ENCODE results near the gene OR52B4. TPM values are rescaled to one million over a fixed set of nuclear protein-coding genes. Genes with fewer than 3 reads are reported as not detected.
"Not testable (repeated sequence)": the region's sequence is repeated elsewhere in the genome, so short reads cannot be mapped to it uniquely, and the experiment has no call there.

Gene OR52B4
- total RNA-seq (2022), result not detected in 2 replicates
- Bru-seq, nascent RNA, result not detected
- not detected for BruChase-seq, experiment 1, labeled RNA remaining after a 2-hour chase
- not detected for BruChase-seq, experiment 2, labeled RNA remaining after a 6-hour chase
- long read RNA-seq, result 0 reads

- Mint-ChIP-seq H3K36me3 (ENCODE audit: insufficient read depth, unreplicated experiment) (no peaks in the 10 kb centered on the region), H3K9me3 (ENCODE audit: unreplicated experiment) (no peaks in the 10 kb centered on the region), H3K27ac (ENCODE audit: unreplicated experiment) (no peak within 1 kb of the TSS), H3K27me3 (ENCODE audit: insufficient read depth, unreplicated experiment) (peaks cover 6% of the 10 kb centered on the region), H3K4me3 (ENCODE audit: unreplicated experiment) (no peak within 1 kb of the TSS), H3K4me1 (ENCODE audit: low read depth, unreplicated experiment) (no peaks in the 10 kb centered on the region)
- H3K4me3 ChIP-seq (ENCODE audit: low read depth, low read length), result no peak within 1 kb of the TSS
- no peaks in the 10 kb centered on the region for H3K36me3 ChIP-seq (ENCODE audit: control insufficient read depth, insufficient read depth, low read length)
- no peak for DNase-seq
- ChIA-PET POLR2A (no interaction called here), CTCF (no interaction called here)
- TF ChIP-seq CTCF (IDR thresholded peaks at IDR 0.05; ENCODE audit: insufficient read depth in 1 of 2, low read depth in 1 of 2, low read length in 1 of 2, severe bottlenecking in 1 of 2, unreplicated experiment in 1 of 2), result no peak
- BruUV-seq (replicated peaks), result no TSS peak
- no peaks in the 10 kb centered on the region for H3K27me3 ChIP-seq (replicated peaks; ENCODE audit: control insufficient read depth, insufficient read depth, low read length)
- no peaks in the 10 kb centered on the region for H3K9me3 ChIP-seq
- no peaks in the 10 kb centered on the region for H3K4me1 ChIP-seq
- intact Hi-C loops (cut with micrococcal nuclease; ENCODE audit: unreplicated experiment), result no loop called here
Observed at GRCh38 chr11:4368286-4368685, at the start of gene OR52B4. TSS of gene OR52B4 (minus strand) at chr11:4368386. CDS start at chr11:4368295, 91 bp downstream.

GRCh38 chr11:4416816-4417215 is 48.6 kb upstream of the OR52B4 start:
- Histone ChIP-seq H3K4me1 (no peaks in the 10 kb centered on the region), H3K27me3 (replicated peaks; ENCODE audit: control insufficient read depth, insufficient read depth, low read length) (no peaks in the 10 kb centered on the region), H3K9me3 (no peaks in the 10 kb centered on the region), H3K36me3 (ENCODE audit: control insufficient read depth, insufficient read depth, low read length) (no peaks in the 10 kb centered on the region), H3K4me3 (ENCODE audit: low read depth, low read length) (no peak overlapping the region)
- Mint-ChIP-seq H3K4me3 (ENCODE audit: unreplicated experiment) (no peak overlapping the region), H3K36me3 (ENCODE audit: insufficient read depth, unreplicated experiment) (no peaks in the 10 kb centered on the region), H3K4me1 (ENCODE audit: low read depth, unreplicated experiment) (peaks cover 6% of the 10 kb centered on the region), H3K27me3 (ENCODE audit: insufficient read depth, unreplicated experiment) (peaks cover 11% of the 10 kb centered on the region), H3K9me3 (ENCODE audit: unreplicated experiment) (no peaks in the 10 kb centered on the region), H3K27ac (ENCODE audit: unreplicated experiment) (no peak overlapping the region)
- no peak for DNase-seq
- no TSS peak for BruUV-seq (replicated peaks)
- TF ChIP-seq CTCF (IDR thresholded peaks at IDR 0.05; ENCODE audit: insufficient read depth in 1 of 2, low read depth in 1 of 2, low read length in 1 of 2, severe bottlenecking in 1 of 2, unreplicated experiment in 1 of 2), result no peak
- CTCF ChIA-PET, result no interaction called here
- intact Hi-C loops (cut with micrococcal nuclease; ENCODE audit: unreplicated experiment), result no loop called here
- POLR2A ChIA-PET, result no interaction called here

GRCh38 chr11:4416306-4416705 is 48.1 kb upstream of the OR52B4 start:
- Histone ChIP-seq H3K27me3 (replicated peaks; ENCODE audit: control insufficient read depth, insufficient read depth, low read length) (no peaks in the 10 kb centered on the region), H3K9me3 (no peaks in the 10 kb centered on the region), H3K36me3 (ENCODE audit: control insufficient read depth, insufficient read depth, low read length) (no peaks in the 10 kb centered on the region), H3K4me3 (ENCODE audit: low read depth, low read length) (no peak overlapping the region), H3K4me1 (no peaks in the 10 kb centered on the region)
- H3K4me1 Mint-ChIP-seq (ENCODE audit: low read depth, unreplicated experiment), result peaks cover 6% of the 10 kb centered on the region
- no peak for TF ChIP-seq CTCF (IDR thresholded peaks at IDR 0.05; ENCODE audit: insufficient read depth in 1 of 2, low read depth in 1 of 2, low read length in 1 of 2, severe bottlenecking in 1 of 2, unreplicated experiment in 1 of 2)
- H3K27me3 Mint-ChIP-seq (ENCODE audit: insufficient read depth, unreplicated experiment), result peaks cover 11% of the 10 kb centered on the region
- CTCF ChIA-PET, result no interaction called here
- H3K27ac Mint-ChIP-seq (ENCODE audit: unreplicated experiment), result no peak overlapping the region
- intact Hi-C loops (cut with micrococcal nuclease; ENCODE audit: unreplicated experiment), result no loop called here
- no peaks in the 10 kb centered on the region for H3K9me3 Mint-ChIP-seq (ENCODE audit: unreplicated experiment)
- no peak for DNase-seq
- no TSS peak for BruUV-seq (replicated peaks)
- POLR2A ChIA-PET, result no interaction called here
- no peak overlapping the region for H3K4me3 Mint-ChIP-seq (ENCODE audit: unreplicated experiment)
- H3K36me3 Mint-ChIP-seq (ENCODE audit: insufficient read depth, unreplicated experiment), result no peaks in the 10 kb centered on the region

GRCh38 chr11:4406206-4406605 is 38.0 kb upstream of the OR52B4 start:
- H3K4me3 Mint-ChIP-seq (ENCODE audit: unreplicated experiment); BruUV-seq (replicated peaks); H3K27me3 Mint-ChIP-seq (ENCODE audit: insufficient read depth, unreplicated experiment); H3K36me3 Mint-ChIP-seq (ENCODE audit: insufficient read depth, unreplicated experiment); H3K4me3 ChIP-seq (ENCODE audit: low read depth, low read length); DNase-seq; H3K36me3 ChIP-seq (ENCODE audit: control insufficient read depth, insufficient read depth, low read length); H3K4me1 ChIP-seq; H3K9me3 ChIP-seq; H3K4me1 Mint-ChIP-seq (ENCODE audit: low read depth, unreplicated experiment); H3K27ac Mint-ChIP-seq (ENCODE audit: unreplicated experiment); H3K9me3 Mint-ChIP-seq (ENCODE audit: unreplicated experiment); intact Hi-C loops (cut with micrococcal nuclease; ENCODE audit: unreplicated experiment); H3K27me3 ChIP-seq (replicated peaks; ENCODE audit: control insufficient read depth, insufficient read depth, low read length); CTCF ChIA-PET; POLR2A ChIA-PET: not testable (repeated sequence)

All from Caco-2 (cell line).